ENCODE data around the gene SHISA9.
A peak's percentile ranks its signal among the peaks of the same experiment; 100 is the strongest.

SHISA9 gene

DNA sequence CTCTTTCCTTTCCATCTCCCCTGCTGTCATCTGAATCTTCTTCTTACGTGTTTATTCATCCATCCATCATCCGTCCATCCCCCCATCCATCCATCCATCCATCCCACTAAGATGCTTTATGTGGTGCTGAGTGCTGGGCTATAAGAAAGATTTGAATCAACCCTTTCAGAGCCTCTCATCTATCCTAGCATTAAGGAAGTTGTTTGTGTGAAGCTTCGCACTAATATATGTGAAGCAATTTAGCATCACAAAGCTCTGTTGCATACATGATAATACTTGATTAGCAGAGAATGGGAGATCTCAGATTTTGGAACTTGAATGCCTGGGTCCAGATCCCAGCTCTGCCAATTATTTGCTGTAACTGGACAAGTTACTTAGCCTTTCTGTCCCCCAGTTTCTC lies 255.7 kb downstream of the SHISA9 start:
- no peaks in the 10 kb centered on the region for H3K9me3 ChIP-seq (ENCODE audit: control insufficient read depth, insufficient read depth, low read length)
- no peak overlapping the region for H3K9ac ChIP-seq (ENCODE audit: low read depth, low read length)
- peak overlapping the region; percentile 34 for H3K27ac ChIP-seq (ENCODE audit: low read depth, low read length)
- no peaks in the 10 kb centered on the region for H3K27me3 ChIP-seq (ENCODE audit: control insufficient read depth, insufficient read depth, low read length)
- H3K36me3 ChIP-seq (ENCODE audit: control insufficient read depth, insufficient read depth, low read length), result no peaks in the 10 kb centered on the region
- H3K4me3 ChIP-seq (ENCODE audit: low read depth, low read length), result no peak overlapping the region
- peaks cover 59% of the 10 kb centered on the region for H3K4me1 ChIP-seq (ENCODE audit: control insufficient read depth, insufficient read depth, low read length)

GRCh38 chr16:13158427-13158826 lies 257.0 kb downstream of the SHISA9 start:
- no peaks in the 10 kb centered on the region for H3K9me3 ChIP-seq (ENCODE audit: control insufficient read depth, insufficient read depth, low read length)
- no peaks in the 10 kb centered on the region for H3K27me3 ChIP-seq (ENCODE audit: control insufficient read depth, insufficient read depth, low read length)
- peaks cover 67% of the 10 kb centered on the region for H3K4me1 ChIP-seq (ENCODE audit: control insufficient read depth, insufficient read depth, low read length)
- H3K27ac ChIP-seq (ENCODE audit: low read depth, low read length), result no peak overlapping the region
- no peak overlapping the region for H3K4me3 ChIP-seq (ENCODE audit: low read depth, low read length)
- no peaks in the 10 kb centered on the region for H3K36me3 ChIP-seq (ENCODE audit: control insufficient read depth, insufficient read depth, low read length)
- no peak overlapping the region for H3K9ac ChIP-seq (ENCODE audit: low read depth, low read length)

GRCh38 chr16:13165024-13165423 lies 263.6 kb downstream of the SHISA9 start:
- H3K27ac ChIP-seq (ENCODE audit: low read depth, low read length), result no peak overlapping the region
- no peaks in the 10 kb centered on the region for H3K27me3 ChIP-seq (ENCODE audit: control insufficient read depth, insufficient read depth, low read length)
- H3K9ac ChIP-seq (ENCODE audit: low read depth, low read length), result no peak overlapping the region
- no peaks in the 10 kb centered on the region for H3K36me3 ChIP-seq (ENCODE audit: control insufficient read depth, insufficient read depth, low read length)
- H3K4me1 ChIP-seq (ENCODE audit: control insufficient read depth, insufficient read depth, low read length), result peaks cover 32% of the 10 kb centered on the region
- no peak overlapping the region for H3K4me3 ChIP-seq (ENCODE audit: low read depth, low read length)
- no peaks in the 10 kb centered on the region for H3K9me3 ChIP-seq (ENCODE audit: control insufficient read depth, insufficient read depth, low read length)

GRCh38 chr16:13168091-13168572 lies 266.7 kb downstream of the SHISA9 start:
- H3K27me3 ChIP-seq (ENCODE audit: control insufficient read depth, insufficient read depth, low read length), result no peaks in the 10 kb centered on the region

DNA sequence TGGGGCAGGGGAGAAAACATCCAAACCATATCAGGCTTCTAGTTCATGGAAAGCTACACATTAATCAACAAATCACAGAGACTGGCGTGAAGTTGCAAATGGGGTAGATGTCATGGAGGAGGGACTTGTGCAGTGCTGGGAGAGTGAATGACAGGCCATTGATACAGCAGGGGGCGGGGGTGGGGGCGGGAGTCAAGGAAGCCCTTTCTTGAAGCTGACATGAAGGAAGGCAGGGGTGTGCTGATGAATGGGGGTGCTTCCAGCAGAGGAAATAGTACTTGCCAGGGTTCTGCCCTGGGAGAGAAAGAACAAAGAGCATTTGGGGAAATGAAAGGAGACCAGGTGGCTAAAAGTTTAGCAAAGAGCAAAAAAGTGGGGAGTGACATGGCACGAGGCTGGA lies 269.9 kb downstream of the SHISA9 start:
- H3K9me3 ChIP-seq (ENCODE audit: control insufficient read depth, insufficient read depth, low read length), result no peaks in the 10 kb centered on the region
- no peaks in the 10 kb centered on the region for H3K36me3 ChIP-seq (ENCODE audit: control insufficient read depth, insufficient read depth, low read length)
- H3K27ac ChIP-seq (ENCODE audit: low read depth, low read length), result no peak overlapping the region
- H3K9ac ChIP-seq (ENCODE audit: low read depth, low read length), result no peak overlapping the region
- peaks cover 33% of the 10 kb centered on the region for H3K4me1 ChIP-seq (ENCODE audit: control insufficient read depth, insufficient read depth, low read length)
- H3K4me3 ChIP-seq (ENCODE audit: low read depth, low read length), result no peak overlapping the region; the same call in 1 of the 2 replicates
- no peaks in the 10 kb centered on the region for H3K27me3 ChIP-seq (ENCODE audit: control insufficient read depth, insufficient read depth, low read length)

More at GRCh38 chr16:13168091-13168572, 266.7 kb downstream of the SHISA9 start:
- no peak overlapping the region for H3K27ac ChIP-seq (ENCODE audit: low read depth, low read length)
- peaks cover 31% of the 10 kb centered on the region for H3K4me1 ChIP-seq (ENCODE audit: control insufficient read depth, insufficient read depth, low read length)
- no peaks in the 10 kb centered on the region for H3K36me3 ChIP-seq (ENCODE audit: control insufficient read depth, insufficient read depth, low read length)
- no peaks in the 10 kb centered on the region for H3K9me3 ChIP-seq (ENCODE audit: control insufficient read depth, insufficient read depth, low read length)
- no peak overlapping the region for H3K9ac ChIP-seq (ENCODE audit: low read depth, low read length)
- H3K4me3 ChIP-seq (ENCODE audit: low read depth, low read length), result no peak overlapping the region

DNA sequence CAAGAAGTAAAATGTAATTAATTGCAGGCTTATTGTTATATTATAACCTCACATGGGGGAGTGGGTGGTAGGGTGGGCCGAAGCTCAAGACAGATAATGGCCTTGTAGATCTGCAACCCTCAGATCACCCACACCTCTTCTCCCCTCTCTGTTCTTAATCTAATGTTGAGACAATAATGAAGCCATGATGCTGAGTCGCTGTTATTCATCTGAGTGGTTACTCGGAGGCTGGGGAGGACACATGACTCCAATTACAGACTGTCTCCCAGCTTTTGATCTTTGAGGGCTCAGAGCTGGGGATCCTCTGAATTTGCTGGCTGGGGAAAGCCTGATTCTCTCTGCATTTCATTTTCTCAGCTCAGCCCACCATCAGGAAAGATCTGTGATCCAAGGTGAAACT lies 275.3 kb downstream of the SHISA9 start:
- no peak overlapping the region for H3K4me3 ChIP-seq (ENCODE audit: low read depth, low read length)
- no peaks in the 10 kb centered on the region for H3K27me3 ChIP-seq (ENCODE audit: control insufficient read depth, insufficient read depth, low read length)
- H3K36me3 ChIP-seq (ENCODE audit: control insufficient read depth, insufficient read depth, low read length), result no peaks in the 10 kb centered on the region
- H3K9ac ChIP-seq (ENCODE audit: low read depth, low read length), result no peak overlapping the region
- peak overlapping the region; percentile 24 for H3K27ac ChIP-seq (ENCODE audit: low read depth, low read length)
- H3K4me1 ChIP-seq (ENCODE audit: control insufficient read depth, insufficient read depth, low read length), result peaks cover 13% of the 10 kb centered on the region
- H3K9me3 ChIP-seq (ENCODE audit: control insufficient read depth, insufficient read depth, low read length), result no peaks in the 10 kb centered on the region

DNA sequence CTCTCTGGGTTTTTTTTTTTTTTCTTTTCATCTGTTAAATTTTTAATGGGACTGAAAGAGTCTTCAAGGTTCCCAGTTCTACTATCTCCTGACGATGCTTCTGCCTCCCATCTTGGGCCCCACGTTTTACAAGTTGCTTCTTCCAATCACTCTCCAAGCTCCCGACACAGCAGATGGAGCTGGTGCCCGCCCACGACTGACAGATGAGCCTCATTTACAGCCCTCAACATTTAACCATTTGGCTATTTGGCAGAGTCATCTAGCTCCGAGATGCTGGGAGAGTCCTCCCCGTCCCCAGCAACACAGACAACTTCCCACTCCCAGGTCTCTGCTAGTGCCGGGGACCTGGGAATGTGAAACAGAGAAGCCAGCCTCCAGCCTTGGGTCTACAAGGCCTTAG lies 276.9 kb downstream of the SHISA9 start:
- no peaks in the 10 kb centered on the region for H3K36me3 ChIP-seq (ENCODE audit: control insufficient read depth, insufficient read depth, low read length)
- no peaks in the 10 kb centered on the region for H3K9me3 ChIP-seq (ENCODE audit: control insufficient read depth, insufficient read depth, low read length)
- peaks cover 9% of the 10 kb centered on the region; the same call in 1 of the 2 replicates for H3K4me1 ChIP-seq (ENCODE audit: control insufficient read depth, insufficient read depth, low read length)
- no peak overlapping the region for H3K4me3 ChIP-seq (ENCODE audit: low read depth, low read length)
- no peaks in the 10 kb centered on the region for H3K27me3 ChIP-seq (ENCODE audit: control insufficient read depth, insufficient read depth, low read length)
- H3K9ac ChIP-seq (ENCODE audit: low read depth, low read length), result no peak overlapping the region
- no peak overlapping the region for H3K27ac ChIP-seq (ENCODE audit: low read depth, low read length)

GRCh38 chr16:13181432-13181831 lies 280.0 kb downstream of the SHISA9 start:
- H3K4me1 ChIP-seq (ENCODE audit: control insufficient read depth, insufficient read depth, low read length), result peaks cover 6% of the 10 kb centered on the region; the same call in 1 of the 2 replicates
- no peaks in the 10 kb centered on the region for H3K9me3 ChIP-seq (ENCODE audit: control insufficient read depth, insufficient read depth, low read length)
- no peak overlapping the region for H3K9ac ChIP-seq (ENCODE audit: low read depth, low read length)

DNA sequence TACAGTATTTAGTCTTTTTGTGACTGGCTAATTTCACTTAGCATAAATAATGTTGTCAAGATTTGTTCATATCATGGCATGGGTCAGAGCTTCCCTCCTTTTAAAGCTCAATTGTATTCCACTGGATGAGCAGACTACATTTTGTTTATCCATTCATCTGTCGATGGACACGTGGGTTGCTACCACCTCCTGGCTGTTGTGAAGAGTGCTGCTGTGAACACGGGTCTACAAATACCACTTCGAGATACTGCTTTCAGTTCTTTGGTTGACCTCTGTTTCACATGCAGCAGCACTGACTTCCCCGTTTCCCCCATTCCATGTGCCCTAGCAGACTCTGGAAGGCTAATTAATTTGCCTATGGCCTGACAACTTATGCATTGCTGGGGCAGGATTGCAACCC lies 285.4 kb downstream of the SHISA9 start:
- no peak overlapping the region for H3K9ac ChIP-seq (ENCODE audit: low read depth, low read length)
- no peak overlapping the region for H3K27ac ChIP-seq (ENCODE audit: low read depth, low read length)
- H3K36me3 ChIP-seq (ENCODE audit: control insufficient read depth, insufficient read depth, low read length), result no peaks in the 10 kb centered on the region
- H3K9me3 ChIP-seq (ENCODE audit: control insufficient read depth, insufficient read depth, low read length), result no peaks in the 10 kb centered on the region
- H3K4me3 ChIP-seq (ENCODE audit: low read depth, low read length), result no peak overlapping the region
- H3K4me1 ChIP-seq (ENCODE audit: control insufficient read depth, insufficient read depth, low read length), result no peaks in the 10 kb centered on the region
- no peaks in the 10 kb centered on the region for H3K27me3 ChIP-seq (ENCODE audit: control insufficient read depth, insufficient read depth, low read length)

More at GRCh38 chr16:13181432-13181831, 280.0 kb downstream of the SHISA9 start:
- H3K27me3 ChIP-seq (ENCODE audit: control insufficient read depth, insufficient read depth, low read length), result no peaks in the 10 kb centered on the region
- H3K27ac ChIP-seq (ENCODE audit: low read depth, low read length), result no peak overlapping the region
- H3K4me3 ChIP-seq (ENCODE audit: low read depth, low read length), result no peak overlapping the region
- H3K36me3 ChIP-seq (ENCODE audit: control insufficient read depth, insufficient read depth, low read length), result no peaks in the 10 kb centered on the region

DNA sequence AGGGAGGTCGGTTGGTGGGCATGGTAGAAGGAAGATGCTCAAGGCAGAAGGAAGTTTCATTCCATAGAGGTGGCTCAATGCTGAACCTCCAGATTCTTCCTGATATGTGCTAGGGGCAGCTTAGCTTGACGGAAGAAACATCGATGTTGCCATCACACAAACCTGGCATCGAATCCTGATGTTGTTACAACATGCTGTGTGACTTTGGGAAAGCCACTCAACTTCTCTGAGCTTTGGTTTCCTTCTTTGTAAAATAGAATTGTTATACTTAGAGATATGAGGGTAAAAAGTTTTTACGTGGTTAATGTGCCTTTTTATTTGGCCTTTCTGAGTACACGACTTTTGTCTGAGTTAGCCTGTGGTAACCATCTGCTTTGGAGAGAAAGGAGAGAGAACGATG lies 287.9 kb downstream of the SHISA9 start:
- no peaks in the 10 kb centered on the region for H3K36me3 ChIP-seq (ENCODE audit: control insufficient read depth, insufficient read depth, low read length)
- H3K4me3 ChIP-seq (ENCODE audit: low read depth, low read length), result no peak overlapping the region
- no peaks in the 10 kb centered on the region for H3K4me1 ChIP-seq (ENCODE audit: control insufficient read depth, insufficient read depth, low read length)
- H3K9me3 ChIP-seq (ENCODE audit: control insufficient read depth, insufficient read depth, low read length), result no peaks in the 10 kb centered on the region
- no peak overlapping the region for H3K27ac ChIP-seq (ENCODE audit: low read depth, low read length)
- no peaks in the 10 kb centered on the region for H3K27me3 ChIP-seq (ENCODE audit: control insufficient read depth, insufficient read depth, low read length)
- no peak overlapping the region for H3K9ac ChIP-seq (ENCODE audit: low read depth, low read length)

DNA sequence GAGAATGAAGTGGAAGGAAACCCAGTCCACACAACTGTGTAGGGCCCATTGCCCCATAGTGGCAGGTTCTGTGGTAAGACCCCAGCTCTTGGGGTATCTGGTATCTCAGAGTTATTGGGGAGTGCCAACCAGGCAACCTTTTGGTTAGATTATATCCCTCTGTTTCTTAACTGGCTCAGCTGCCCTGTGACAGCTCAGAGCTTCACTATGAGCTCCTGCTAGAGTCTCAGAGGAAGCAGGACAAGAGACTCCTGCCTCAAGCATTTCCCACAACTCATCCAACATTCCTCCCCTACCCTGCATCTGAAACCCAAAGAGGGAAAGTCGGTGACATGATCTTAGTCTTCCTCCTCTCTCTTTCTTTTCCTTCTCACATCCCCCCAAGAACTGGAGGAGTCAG lies 292.3 kb downstream of the SHISA9 start:
- no peak overlapping the region for H3K27ac ChIP-seq (ENCODE audit: low read depth, low read length)
- no peaks in the 10 kb centered on the region for H3K27me3 ChIP-seq (ENCODE audit: control insufficient read depth, insufficient read depth, low read length)
- H3K36me3 ChIP-seq (ENCODE audit: control insufficient read depth, insufficient read depth, low read length), result no peaks in the 10 kb centered on the region

GRCh38 chr16:13194766-13195165 lies 293.4 kb downstream of the SHISA9 start:
- no peaks in the 10 kb centered on the region for H3K36me3 ChIP-seq (ENCODE audit: control insufficient read depth, insufficient read depth, low read length)
- H3K27me3 ChIP-seq (ENCODE audit: control insufficient read depth, insufficient read depth, low read length), result no peaks in the 10 kb centered on the region
- no peak overlapping the region for H3K4me3 ChIP-seq (ENCODE audit: low read depth, low read length)
- no peak overlapping the region for H3K9ac ChIP-seq (ENCODE audit: low read depth, low read length)
- no peaks in the 10 kb centered on the region for H3K4me1 ChIP-seq (ENCODE audit: control insufficient read depth, insufficient read depth, low read length)
- H3K9me3 ChIP-seq (ENCODE audit: control insufficient read depth, insufficient read depth, low read length), result no peaks in the 10 kb centered on the region
- no peak overlapping the region for H3K27ac ChIP-seq (ENCODE audit: low read depth, low read length)

More for the DNA sequence above, 292.3 kb downstream of the SHISA9 start:
- Histone ChIP-seq H3K9me3 (ENCODE audit: control insufficient read depth, insufficient read depth, low read length) (no peaks in the 10 kb centered on the region), H3K4me3 (ENCODE audit: low read depth, low read length) (no peak overlapping the region), H3K9ac (ENCODE audit: low read depth, low read length) (no peak overlapping the region), H3K4me1 (ENCODE audit: control insufficient read depth, insufficient read depth, low read length) (no peaks in the 10 kb centered on the region)

All from HUES48 (cell line).